Stimulated activated CD4-positive, alpha-beta T cell treated with anti-CD3 and anti-CD28 coated beads, Interleukin-12 subunit alpha, Interleukin-12 subunit beta, amount 100 ng/mL, for 4 hours (primary cell): Measurements from ENCODE around the gene NOTCH3.

Experiments
- DNase-seq: peaks from one replicate; pipeline ENCODE4 v3.0.0-alpha.2; 2020

NOTCH3 gene

DNA sequence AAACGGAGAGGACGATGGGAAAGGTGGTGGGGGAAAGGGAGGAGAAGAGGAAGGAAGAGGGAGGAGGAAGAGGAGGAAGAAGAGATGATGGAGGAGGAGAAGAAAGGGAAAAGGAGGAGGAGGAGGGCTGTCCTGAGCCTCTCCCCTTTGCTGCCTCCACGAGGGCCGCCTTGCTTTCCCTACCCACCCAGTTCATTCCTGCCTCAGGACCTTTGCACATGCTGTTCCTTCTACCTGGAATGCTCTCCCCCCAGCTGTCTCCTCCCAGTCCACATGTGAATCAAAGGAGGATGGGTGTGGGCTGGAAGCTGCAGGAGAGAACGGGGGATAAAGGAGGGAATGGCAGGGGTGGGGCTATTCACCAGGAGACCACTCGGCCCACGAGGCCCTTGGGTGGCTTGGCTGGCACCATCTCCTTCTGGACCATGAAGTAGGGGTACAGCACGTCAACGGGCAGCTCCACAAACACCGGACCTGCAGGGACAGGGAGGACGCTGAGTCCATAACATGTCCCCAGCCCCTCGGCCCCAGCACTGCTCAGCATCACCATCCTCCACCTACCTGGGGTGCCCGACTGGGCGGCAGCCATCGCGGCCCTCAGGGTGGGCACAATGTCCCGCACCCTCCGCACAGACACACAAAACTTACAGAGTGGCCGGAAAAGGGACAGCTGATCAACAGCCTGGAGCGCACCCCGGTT lies 78.3 kb downstream of the NOTCH3 start:
- no peak for DNase-seq

DNA sequence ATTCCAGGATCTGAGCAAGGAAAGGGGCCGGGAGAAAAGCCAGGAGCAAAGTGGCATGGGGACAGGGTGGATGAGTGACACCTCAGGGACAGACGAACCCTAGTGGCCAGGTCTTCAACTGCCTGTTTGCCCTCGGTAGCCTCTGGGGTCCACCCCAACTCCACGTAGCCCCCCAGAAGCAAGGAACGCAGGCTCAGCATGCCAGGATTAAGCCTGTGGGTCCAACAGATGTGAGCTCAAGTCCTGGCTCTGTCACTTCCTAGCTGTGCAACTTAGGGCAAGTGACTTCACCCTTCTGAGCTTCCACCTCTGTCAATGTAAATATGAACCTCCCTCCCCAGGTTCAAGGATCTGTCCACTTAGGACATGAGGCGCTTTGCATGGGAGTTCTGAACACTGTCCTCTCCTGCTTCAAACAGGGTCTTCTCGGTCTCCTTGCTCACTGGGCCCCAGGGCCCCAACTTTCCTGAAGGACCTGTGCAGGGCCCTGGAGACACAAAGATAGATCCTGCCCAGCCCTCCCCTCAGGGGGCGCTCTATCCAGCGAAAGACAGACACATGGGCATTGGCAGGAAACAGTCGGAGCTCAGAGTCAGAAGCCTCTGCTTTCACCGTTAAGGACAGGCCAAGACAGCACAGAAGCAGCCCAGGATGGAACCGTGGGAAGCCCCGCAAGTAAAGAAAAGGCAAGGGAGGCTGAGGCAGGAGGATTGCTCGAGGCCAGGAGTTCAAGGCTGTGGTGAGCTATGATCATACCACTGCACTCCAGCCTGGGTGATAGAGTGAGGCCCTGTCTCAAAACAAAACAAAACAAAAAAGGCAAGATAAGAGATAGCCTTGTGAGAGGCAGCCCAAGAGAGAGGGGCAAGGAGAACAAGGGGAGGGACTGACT lies 80.4 kb downstream of the NOTCH3 start:
- no peak for DNase-seq

DNA sequence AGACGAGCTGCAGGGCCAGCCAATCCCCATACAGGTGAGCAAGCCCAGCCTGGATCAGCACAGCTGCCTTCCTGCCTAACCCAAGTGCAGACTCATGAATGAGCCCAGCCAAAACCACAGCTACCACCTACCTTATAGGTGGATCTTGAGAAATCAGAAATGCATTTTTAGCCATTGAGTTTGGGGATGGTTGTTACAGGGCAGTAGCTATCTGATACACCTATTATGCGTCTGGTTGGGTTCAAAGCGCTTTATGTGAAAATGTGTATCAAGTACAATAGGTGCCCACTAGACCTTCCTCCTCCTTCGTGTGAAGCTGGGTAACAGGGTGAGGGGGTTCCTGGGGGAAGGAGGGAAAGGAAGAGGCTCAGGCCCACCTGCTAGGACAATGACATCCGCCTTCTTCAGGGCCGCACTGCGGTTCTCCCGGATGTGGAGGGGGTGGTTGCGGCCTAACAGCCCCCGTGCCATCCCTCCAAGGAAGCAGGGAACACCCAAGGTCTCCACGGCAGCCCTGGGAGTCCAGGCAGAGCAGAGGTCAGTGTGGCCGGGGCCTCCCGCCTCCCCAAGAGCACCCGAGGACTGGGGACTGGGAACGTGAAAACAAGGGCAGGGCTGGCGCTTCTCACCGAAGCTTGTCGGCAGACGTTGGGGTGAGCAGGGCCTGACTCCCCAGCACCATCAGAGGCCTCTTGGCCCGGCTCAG lies 81.9 kb downstream of the NOTCH3 start:
- DNase-seq, result no peak

DNA sequence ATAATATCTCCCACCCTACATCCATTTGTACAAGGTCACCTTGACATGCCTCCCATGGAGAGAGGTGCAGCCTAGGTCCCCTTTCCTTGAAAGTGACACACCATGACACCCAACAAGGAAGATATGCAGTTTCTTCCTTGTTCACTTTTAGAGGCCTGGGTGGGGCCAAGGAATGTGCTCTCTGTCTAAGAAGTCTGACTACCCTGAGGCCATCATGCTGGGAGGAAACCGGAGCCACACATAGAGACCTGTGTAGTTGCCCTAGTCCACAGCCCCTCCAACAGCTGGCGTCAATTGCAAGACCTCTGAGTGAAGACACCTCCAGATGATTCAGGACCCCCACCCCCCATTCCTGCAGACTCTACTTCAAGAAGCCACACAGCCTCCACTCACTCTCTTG lies 82.5 kb downstream of the NOTCH3 start:
- no peak for DNase-seq

DNA sequence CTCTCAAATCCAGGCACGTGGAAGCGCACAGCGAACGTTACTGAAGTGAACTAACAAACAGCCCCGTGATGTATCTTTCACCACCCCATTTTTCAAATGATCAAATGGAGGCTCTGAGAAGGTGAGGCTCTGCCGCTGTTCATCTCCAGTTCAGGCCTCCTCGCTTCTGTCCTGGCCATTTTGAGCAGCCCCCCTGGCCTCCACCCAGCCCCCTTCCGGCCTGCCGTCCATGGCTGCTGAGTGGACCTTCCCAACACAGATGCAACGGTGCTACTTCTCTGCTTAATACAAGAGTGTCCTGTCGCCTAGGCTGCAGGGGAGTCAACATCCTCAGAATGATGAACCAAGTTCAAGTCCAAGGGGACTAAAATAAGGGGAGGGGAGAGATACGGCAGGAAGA lies 83.9 kb downstream of the NOTCH3 start:
- DNase-seq, result no peak

DNA sequence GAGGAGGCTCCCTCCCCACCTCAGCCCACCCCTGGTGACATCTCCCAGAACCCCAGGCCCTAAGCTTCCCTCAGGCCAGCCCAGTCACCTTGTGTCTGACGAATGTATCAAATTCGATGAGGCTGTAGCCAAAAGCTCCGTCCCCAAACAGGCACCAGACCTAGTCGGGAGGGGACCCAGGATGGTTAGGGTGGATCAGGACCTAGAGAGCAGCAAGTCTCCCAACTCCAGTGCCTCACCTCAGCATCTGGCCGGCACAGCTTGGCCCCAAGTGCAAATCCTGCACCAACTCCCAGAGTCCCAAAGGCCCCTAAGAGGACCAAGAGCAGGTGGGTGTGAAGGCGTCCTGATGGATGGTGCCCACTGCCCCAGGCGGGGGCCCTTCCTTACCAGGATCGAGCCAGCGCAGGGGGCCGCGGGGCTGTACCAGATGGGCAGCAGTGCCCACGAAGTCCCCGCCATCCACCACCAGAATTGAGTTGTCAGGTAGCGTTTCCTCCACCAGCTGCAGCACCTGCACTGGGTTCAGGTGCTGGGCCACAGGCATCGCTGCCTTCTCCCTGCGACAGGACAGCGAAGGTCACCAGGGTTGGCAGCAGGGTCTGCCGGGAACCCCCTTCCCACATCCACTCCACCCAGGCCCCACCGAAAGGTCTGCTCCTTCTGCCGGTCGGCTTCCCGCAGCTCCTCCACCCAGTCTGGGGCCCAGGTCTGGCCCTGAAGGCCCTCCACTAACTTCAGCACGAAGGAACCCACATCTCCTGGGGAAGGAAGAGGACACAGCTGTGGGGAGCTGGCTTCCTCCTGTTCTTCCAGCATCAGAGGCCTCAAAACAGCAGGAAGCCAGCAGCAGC lies 84.8 kb downstream of the NOTCH3 start:
- no peak for DNase-seq

DNA sequence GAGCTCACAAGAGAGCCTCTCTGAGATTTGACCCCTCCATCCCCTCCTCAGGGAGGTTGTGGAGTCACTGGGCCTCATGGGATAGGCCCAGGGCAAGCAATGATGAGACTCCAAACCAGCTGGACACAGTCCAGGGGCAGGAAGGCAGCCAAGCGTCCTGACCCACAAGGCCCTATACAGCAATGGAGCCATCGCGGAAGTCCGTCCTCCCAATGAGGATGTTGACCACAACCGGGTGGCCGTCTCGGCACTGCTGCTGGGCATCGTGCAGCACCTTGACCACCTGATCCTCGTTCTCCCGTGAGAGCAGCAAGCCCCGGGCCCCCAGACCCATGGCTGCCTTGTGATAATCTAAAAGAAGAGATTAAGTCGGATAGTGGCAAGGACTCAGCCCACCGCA lies 85.7 kb downstream of the NOTCH3 start:
- DNase-seq, result no peak

DNA sequence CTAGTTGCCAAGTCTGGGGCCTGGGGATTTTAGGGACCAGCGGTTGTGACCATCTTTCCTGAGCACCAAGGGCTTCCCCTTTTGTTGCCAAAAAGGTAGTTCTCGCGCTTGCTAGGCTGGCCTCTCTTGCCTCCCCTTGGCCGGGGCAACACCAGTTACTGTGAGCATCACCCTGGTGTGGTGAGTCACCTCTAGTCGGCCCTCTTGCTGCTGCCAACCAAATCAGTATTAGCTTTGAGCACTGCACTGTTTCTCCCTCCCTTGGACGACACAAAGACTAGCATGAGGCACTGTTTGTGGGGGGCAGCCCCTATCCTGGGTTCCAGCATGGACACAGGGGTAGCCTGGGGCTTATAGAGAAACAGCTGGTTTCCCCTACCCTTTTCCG lies 86.6 kb downstream of the NOTCH3 start:
- no peak for DNase-seq

DNA sequence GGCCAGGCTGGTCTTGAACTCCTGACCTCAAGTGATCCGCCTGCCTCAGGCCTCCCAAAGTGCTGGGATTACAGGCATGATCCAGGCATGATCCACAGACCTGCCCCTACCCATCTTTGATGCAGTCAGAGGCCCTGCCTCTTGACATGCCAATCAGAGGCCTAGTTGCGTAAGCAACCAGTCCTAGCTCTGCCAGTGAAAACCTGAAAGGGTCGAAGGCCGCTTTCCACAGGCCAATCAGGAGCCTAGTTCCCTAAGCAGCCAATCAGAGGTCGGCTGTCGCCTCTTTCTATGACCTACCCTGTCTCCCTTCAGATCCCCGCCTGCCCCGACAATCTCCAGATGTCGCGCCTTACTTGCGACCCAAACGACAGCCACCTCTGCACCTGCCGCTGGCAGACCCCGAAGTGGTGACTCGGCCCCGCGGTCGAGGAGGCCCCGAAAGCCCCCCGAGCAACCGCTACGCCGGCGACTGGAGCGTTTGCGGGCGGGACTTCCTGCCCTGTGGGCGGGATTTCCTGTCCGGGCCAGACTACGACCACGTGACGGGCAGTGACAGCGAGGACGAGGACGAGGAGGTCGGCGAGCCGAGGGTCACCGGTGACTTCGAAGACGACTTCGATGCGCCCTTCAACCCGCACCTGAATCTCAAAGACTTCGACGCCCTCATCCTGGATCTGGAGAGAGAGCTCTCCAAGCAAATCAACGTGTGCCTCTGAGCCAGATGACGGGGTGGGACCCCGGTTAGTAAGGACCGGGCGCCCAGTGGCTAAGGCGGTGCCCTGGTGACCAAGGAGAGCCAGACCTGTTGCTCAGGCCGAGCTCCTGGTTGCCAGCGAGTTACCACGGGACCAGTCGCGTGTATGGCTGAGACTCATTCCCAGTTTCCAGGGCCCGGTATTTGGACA lies 87.3 kb downstream of the NOTCH3 start:
- DNase-seq, result no peak

DNA sequence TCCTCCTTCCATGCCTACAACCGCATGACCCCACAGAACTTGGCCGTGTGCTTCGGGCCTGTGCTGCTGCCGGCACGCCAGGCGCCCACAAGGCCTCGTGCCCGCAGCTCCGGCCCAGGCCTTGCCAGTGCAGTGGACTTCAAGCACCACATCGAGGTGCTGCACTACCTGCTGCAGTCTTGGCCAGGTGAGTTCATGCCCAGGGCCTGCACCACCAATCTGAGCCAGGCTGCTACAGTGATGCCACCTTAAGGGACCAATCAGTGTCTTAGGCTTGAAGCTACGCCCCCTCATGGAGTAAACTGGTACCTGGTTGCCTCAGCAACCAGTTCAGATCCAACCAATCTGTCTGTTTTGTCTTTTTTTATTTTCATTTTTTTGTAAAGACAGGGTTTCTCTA lies 88.4 kb downstream of the NOTCH3 start:
- DNase-seq, result no peak

DNA sequence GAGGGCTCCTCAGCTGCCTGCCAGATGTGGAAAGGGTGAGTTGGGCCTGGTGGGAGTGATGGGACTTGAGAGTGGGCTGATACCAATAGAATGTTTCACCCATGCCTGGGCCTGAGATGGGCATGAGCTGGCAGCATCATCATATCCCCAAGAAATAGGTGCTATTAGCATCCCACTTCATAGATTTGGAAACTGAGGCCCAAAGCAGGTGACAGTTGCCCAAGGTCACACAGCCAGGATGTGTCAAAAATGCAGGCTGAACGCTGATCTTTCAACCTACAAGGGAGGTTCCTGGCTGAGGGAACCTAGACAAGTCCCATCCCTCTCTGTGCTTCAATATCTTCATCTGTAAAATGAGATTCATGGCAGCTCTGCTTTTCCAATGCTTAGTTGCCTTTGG lies 89.0 kb downstream of the NOTCH3 start:
- no peak for DNase-seq

DNA sequence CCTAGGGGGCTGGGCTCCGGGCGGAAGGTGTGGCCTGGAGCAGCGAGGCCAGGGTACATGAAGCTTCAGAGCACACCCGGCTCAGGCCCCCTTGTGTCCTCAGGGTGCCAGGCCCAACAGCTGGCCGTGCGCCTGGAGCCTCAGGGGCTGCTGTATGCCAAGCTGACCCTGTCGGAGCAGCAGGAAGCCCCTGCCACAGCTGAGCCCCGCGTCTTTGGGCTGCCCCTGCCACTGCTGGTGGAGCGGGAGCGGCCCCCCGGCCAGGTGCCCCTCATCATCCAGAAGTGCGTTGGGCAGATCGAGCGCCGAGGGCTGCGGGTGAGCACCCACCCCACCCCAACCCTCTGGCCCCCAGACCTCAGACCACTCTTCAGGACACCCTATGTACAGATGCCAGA lies 90.4 kb downstream of the NOTCH3 start:
- no peak for DNase-seq

DNA sequence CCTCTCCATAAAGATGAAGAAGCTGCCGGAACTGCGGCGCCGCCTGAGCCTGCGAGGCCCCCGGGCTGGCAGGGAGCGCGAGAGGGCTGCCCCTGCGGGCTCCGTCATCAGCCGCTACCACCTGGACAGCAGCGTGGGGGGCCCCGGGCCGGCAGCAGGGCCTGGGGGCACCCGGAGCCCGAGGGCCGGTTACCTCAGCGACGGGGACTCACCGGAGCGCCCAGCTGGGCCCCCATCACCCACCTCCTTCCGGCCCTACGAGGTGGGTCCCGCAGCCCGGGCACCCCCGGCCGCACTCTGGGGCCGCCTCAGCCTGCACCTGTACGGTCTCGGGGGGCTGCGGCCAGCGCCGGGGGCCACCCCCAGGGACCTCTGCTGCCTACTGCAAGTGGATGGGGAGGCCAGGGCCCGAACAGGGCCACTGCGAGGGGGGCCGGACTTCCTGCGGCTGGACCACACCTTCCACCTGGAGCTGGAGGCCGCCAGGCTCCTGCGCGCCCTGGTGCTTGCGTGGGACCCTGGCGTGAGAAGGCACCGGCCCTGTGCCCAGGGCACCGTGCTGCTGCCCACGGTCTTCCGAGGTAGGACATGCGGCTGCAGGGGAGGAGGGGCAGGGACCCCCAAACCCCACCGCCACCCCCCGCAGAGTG lies 90.9 kb downstream of the NOTCH3 start:
- no peak for DNase-seq
